GM12878 (cell line): Measurements from ENCODE around the gene MRC2. TPM values are rescaled to one million over a fixed set of nuclear protein-coding genes. Genes with fewer than 3 reads are reported as not detected.

Source experiments
- ATAC-seq: fragments of 200-7000 bp; cut with Tn5 transposase; 3 replicates; pipeline ENCODE4 v1.9.1; 2020; ENCODE audit warnings: mild to moderate bottlenecking, moderate library complexity
- BruUV-seq: library from RNA; stranded (reverse); fragments of 400-500 nt; replicated peaks from 2 replicates; lab custom pipeline; 2021; lab: Mats Ljungman, UMichigan
- CTCF ChIA-PET: fragments of 300-600 bp; sonication (Branson Sonifier 250); formaldehyde crosslinking; extraction: SDS; loops from one replicate; lab custom pipeline; 2021; ENCODE audit warnings: inconsistent platforms; lab: Yijun Ruan, JAX
- POLR2A ChIA-PET: fragments of 350-600 bp; formaldehyde crosslinking; extraction: SDS; loops from one replicate; lab custom pipeline; 2021; ENCODE audit warnings: inconsistent platforms; lab: Charles Lee
- RAD21 ChIA-PET: fragments of 300-600 bp; sonication (Branson Sonifier 250); formaldehyde crosslinking; loops from one replicate; lab custom pipeline; 2023; ENCODE audit warnings: antibody characterized with exemption; ENCODE audit not compliant: unreplicated experiment; lab: Charles Lee
- SMC1A ChIA-PET: fragments of 300-600 bp; sonication (Branson Sonifier 250); formaldehyde crosslinking; loops from one replicate; lab custom pipeline; 2023; ENCODE audit not compliant: unreplicated experiment, uncharacterized antibody; lab: Charles Lee
- DNase-seq: peaks from one replicate; pipeline ENCODE4 v3.0.0-alpha.2; 2011; ENCODE audit warnings: low read depth, low spot score
- FAIRE-seq: peaks from 3 replicates; lab custom pipeline; 2011; peaks lifted over from hg19 to GRCh38; lab: Jason Lieb, UNC
- H2AFZ ChIP-seq: 2 replicates; pipeline ENCODE4 v1.6.0; 2011; ENCODE audit warnings: low read depth, low read length, control low read depth; ENCODE audit not compliant: control insufficient read depth
- H3K27ac ChIP-seq: 2 replicates; pipeline ENCODE4 v1.5.1; 2011; ENCODE audit warnings: control low read depth; ENCODE audit not compliant: control insufficient read depth, insufficient read depth
- H3K27me3 ChIP-seq, 2 experiments: replicated peaks in 1 of 2; 2 replicates each; pipeline versions ENCODE4 v1.6.0 to v1.6.1; 2011; ENCODE audit warnings: low read length in 1 of 2; ENCODE audit not compliant: control insufficient read depth in 2 of 2, insufficient read depth in 2 of 2
- H3K36me3 ChIP-seq, 2 experiments: 2 replicates each; pipeline ENCODE4 v1.5.1; 2011; ENCODE audit warnings: low read length in 1 of 2; ENCODE audit not compliant: control insufficient read depth in 2 of 2, insufficient read depth in 2 of 2
- H3K4me1 ChIP-seq: 2 replicates; pipeline ENCODE4 v1.6.1; 2011; ENCODE audit warnings: mild to moderate bottlenecking, low read length, moderate library complexity, mixed read lengths; ENCODE audit not compliant: control insufficient read depth, insufficient read depth
- H3K4me2 ChIP-seq: 2 replicates; pipeline ENCODE4 v1.6.0; 2011; ENCODE audit warnings: control low read depth; ENCODE audit not compliant: control insufficient read depth, insufficient read depth
- H3K4me3 ChIP-seq: fragments of 200-600 bp; sonication (generic); 2 replicates; pipeline ENCODE4 v1.5.1; 2016
- H3K79me2 ChIP-seq: 2 replicates; pipeline ENCODE4 v1.6.0; 2011; ENCODE audit warnings: low read length; ENCODE audit not compliant: control insufficient read depth, insufficient read depth
- H3K9ac ChIP-seq: 2 replicates; pipeline ENCODE4 v1.8.0; 2011; ENCODE audit warnings: low read length, control low read depth, mixed read lengths; ENCODE audit not compliant: control insufficient read depth, insufficient read depth
- H3K9me3 ChIP-seq: replicated peaks from 3 replicates; pipeline ENCODE4 v1.5.1; 2011; ENCODE audit warnings: mild to moderate bottlenecking, low read length; ENCODE audit not compliant: control insufficient read depth, insufficient read depth
- H4K20me1 ChIP-seq: 2 replicates; pipeline ENCODE4 v1.6.0; 2011; ENCODE audit not compliant: control insufficient read depth, insufficient read depth
- CHD1 ChIP-seq: IDR thresholded peaks from 2 replicates; pipeline ENCODE4 v1.6.1; 2012; ENCODE audit warnings: low read depth, low read length, improper control_type of control experiment
- CREM ChIP-seq: IDR thresholded peaks from 2 replicates; pipeline ENCODE4 v1.6.1; 2014; ENCODE audit warnings: antibody characterized with exemption, low read depth
- E2F4 ChIP-seq: IDR thresholded peaks from 2 replicates; pipeline ENCODE4 v1.6.1; 2012; ENCODE audit warnings: low read depth, low read length, improper control_type of control experiment
- EED ChIP-seq: sonication (generic); IDR thresholded peaks from 2 replicates; pipeline ENCODE4 v1.6.1; 2016; ENCODE audit warnings: antibody characterized with exemption, low read depth
- IRF4 ChIP-seq: IDR thresholded peaks from 2 replicates; pipeline ENCODE4 v1.6.1; 2011; ENCODE audit warnings: low read depth, low read length
- JUNB ChIP-seq: IDR thresholded peaks from 2 replicates; pipeline ENCODE4 v1.6.1; 2016; ENCODE audit warnings: antibody characterized with exemption, mild to moderate bottlenecking
- PAX5 ChIP-seq: IDR thresholded peaks from 2 replicates; pipeline ENCODE4 v1.6.1; 2011; ENCODE audit warnings: low read depth, low read length, borderline replicate concordance
- RAD21 ChIP-seq: IDR thresholded peaks from 2 replicates; pipeline ENCODE4 v1.6.1; 2011; ENCODE audit warnings: mild to moderate bottlenecking, low read depth, low read length, moderate library complexity; ENCODE audit not compliant: insufficient read depth
- RUNX3 ChIP-seq: IDR thresholded peaks from 2 replicates; pipeline ENCODE4 v1.6.1; 2012; ENCODE audit warnings: low read length, inconsistent platforms
- TAF1 ChIP-seq: IDR thresholded peaks from 2 replicates; pipeline ENCODE4 v1.6.1; 2011; ENCODE audit warnings: mild to moderate bottlenecking, low read depth, low read length, borderline replicate concordance
- TCF3 ChIP-seq: IDR thresholded peaks from 2 replicates; pipeline ENCODE4 v1.6.1; 2012; ENCODE audit warnings: low read depth, mild to moderate bottlenecking, low read length, borderline replicate concordance; ENCODE audit not compliant: insufficient read depth
- WGBS: methylation state at CpG from one replicate; pipeline ENCODE4 v1.1.6; 2016; ENCODE audit warnings: low lambda C conversion rate; ENCODE audit not compliant: insufficient replicate concordance, insufficient coverage; ENCODE audit errors: missing lambda C conversion rate; 5-methylcytosine and 5-hydroxymethylcytosine counted together
- in situ Hi-C: fragments of 300-500 bp; cut with MboI; formaldehyde crosslinking; loops from 9 replicates; pipeline ENCODE4 v1.14.3; 2018; ENCODE audit warnings: mixed read lengths
- intact Hi-C: fragments of 100-400 bp; cut with micrococcal nuclease; formaldehyde crosslinking; loops from one replicate; pipeline ENCODE4 v1.14.2; 2022; ENCODE audit not compliant: unreplicated experiment
- polyA plus RNA-seq, 11 experiments: library from polyadenylated mRNA; depleted of rRNA in 4 of 11; unstranded in 6 of 11; stranded (reverse) in 5 of 11; fragments of >200 nt; fragmentation: Nextera tagmentation in 4 of 11; fragmentation: Illumina TruSeq in 1 of 11; extraction: Ambion mirVana in 4 of 11; extraction: Trizol in 1 of 11; gene quantifications; 1 replicate in 1 of 11; 2 replicates in 10 of 11; pipeline versions ENCODE4 v1.2.1 to v1.2.3, GENCODE V29; 2011 to 2016; ENCODE audit warnings: inconsistent platforms in 2 of 11, missing spikeins in 2 of 11, low read depth in 1 of 11
- total RNA-seq, 4 experiments: library from RNA; depleted of rRNA in 3 of 4; stranded (reverse); fragments of >200 nt in 3 of 4; fragmentation: Illumina TruSeq in 1 of 4; extraction: Trizol in 1 of 4; gene quantifications; 2 replicates each; pipeline versions ENCODE4 v1.2.1 to v1.2.3, GENCODE V29; 2013 to 2021
- TF ChIP-seq, protein P1 (sequence below): IDR thresholded peaks from 2 replicates; pipeline ENCODE4 v1.6.1; 2012; ENCODE audit warnings: low read length, inconsistent platforms
- TF ChIP-seq, protein P2 (sequence below): IDR thresholded peaks from 2 replicates; pipeline ENCODE4 v1.6.1; 2012; ENCODE audit warnings: low read depth, low read length, improper control_type of control experiment

Gene MRC2
- total and polyA plus RNA-seq, 10 of the 15 experiments (the other 5 are each of a cell fraction or from before 2014, with no cell fraction given) = 0.04 to 0.96 (median 0.30) TPM; not detected in 1

- in situ Hi-C loops = no loop called here
- POLR2A ChIA-PET = no interaction called here
- Histone ChIP-seq H3K4me2 (no peak overlapping the region), H2AFZ (peak overlapping the region; percentile 9; the same call in 1 of the 2 replicates), H3K79me2 (no peaks in the 10 kb centered on the region), H3K36me3 (no peaks in the 10 kb centered on the region), H3K9me3 (no peaks in the 10 kb centered on the region; the same call in 2 of the 3 replicates), H4K20me1 (no peaks in the 10 kb centered on the region), H3K27ac (no peak overlapping the region), H3K4me3 (no peak overlapping the region), H3K9ac (no peak overlapping the region), H3K27me3 (no peaks in the 10 kb centered on the region), H3K4me1 (no peaks in the 10 kb centered on the region)
- no peak; the same call in none of the 3 replicates for ATAC-seq
- no peak for FAIRE-seq
- intact Hi-C loops = no loop called here
- SMC1A ChIA-PET = interaction anchor here (1.4 kb wide), 1 partner anchor 9 kb away, joined by 4 read pairs; no protein-coding TSS in a partner anchor
- 24% methylated on average over 8 of the region's 8 CpGs for WGBS
- CTCF ChIA-PET = interaction anchor here (0.6 kb wide), 1 partner anchor 512 kb away, joined by 3 read pairs; no protein-coding TSS in a partner anchor
- no peak for DNase-seq
- no TSS peak for BruUV-seq
- RAD21 ChIA-PET = no interaction called here
- TF ChIP-seq JUNB (peak; percentile 58; the same call in 1 of the 2 replicates), RUNX3 (peak; percentile 84), CREM (peak; percentile 55; the same call in 1 of the 2 replicates), TAF1 (no peak), CHD1 (no peak), TCF3 (no peak), PAX5 (no peak), IRF4 (peak; percentile 47; the same call in 1 of the 2 replicates), RAD21 (no peak), E2F4 (no peak), EED (peak; percentile 39)
- TF ChIP-seq, protein P1, sequence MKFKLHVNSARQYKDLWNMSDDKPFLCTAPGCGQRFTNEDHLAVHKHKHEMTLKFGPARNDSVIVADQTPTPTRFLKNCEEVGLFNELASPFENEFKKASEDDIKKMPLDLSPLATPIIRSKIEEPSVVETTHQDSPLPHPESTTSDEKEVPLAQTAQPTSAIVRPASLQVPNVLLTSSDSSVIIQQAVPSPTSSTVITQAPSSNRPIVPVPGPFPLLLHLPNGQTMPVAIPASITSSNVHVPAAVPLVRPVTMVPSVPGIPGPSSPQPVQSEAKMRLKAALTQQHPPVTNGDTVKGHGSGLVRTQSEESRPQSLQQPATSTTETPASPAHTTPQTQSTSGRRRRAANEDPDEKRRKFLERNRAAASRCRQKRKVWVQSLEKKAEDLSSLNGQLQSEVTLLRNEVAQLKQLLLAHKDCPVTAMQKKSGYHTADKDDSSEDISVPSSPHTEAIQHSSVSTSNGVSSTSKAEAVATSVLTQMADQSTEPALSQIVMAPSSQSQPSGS = 0 out of 2 replicates have a peak, but pooled peaks have one; percentile 27
- TF ChIP-seq, protein P2, sequence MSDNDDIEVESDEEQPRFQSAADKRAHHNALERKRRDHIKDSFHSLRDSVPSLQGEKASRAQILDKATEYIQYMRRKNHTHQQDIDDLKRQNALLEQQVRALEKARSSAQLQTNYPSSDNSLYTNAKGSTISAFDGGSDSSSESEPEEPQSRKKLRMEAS = no peak
- TF ChIP-seq, all 136 proteins: peak for 6
Measured at GRCh38 chr17:62737513-62737912, 110.0 kb downstream of the MRC2 start.
